Measurements from ENCODE around the gene PRR5L.

The PRR5L gene

GRCh38 chr11:36508743-36509142 lies 212.7 kb downstream of the PRR5L start:
- TF ChIP-seq GATA3 (IDR thresholded peaks at IDR 0.05; ENCODE audit: low read depth, low read length) (no peak), GATA2 (IDR thresholded peaks at IDR 0.05; ENCODE audit: low read depth, low read length) (no peak)

GRCh38 chr11:36509201-36509639 lies 213.1 kb downstream of the PRR5L start:
- TF ChIP-seq GATA3 (IDR thresholded peaks at IDR 0.05; ENCODE audit: low read depth, low read length) = no peak
- TF ChIP-seq GATA2 (IDR thresholded peaks at IDR 0.05; ENCODE audit: low read depth, low read length) = no peak

GRCh38 chr11:36509694-36510593 lies 213.9 kb downstream of the PRR5L start, which contains the start of gene TRAF6:
TRAF6 (minus strand) TSS chr11:36510272; CDS start chr11:36501515, 8,757 bp downstream.
- TF ChIP-seq GATA3 (IDR thresholded peaks at IDR 0.05; ENCODE audit: low read depth, low read length) = no peak
- TF ChIP-seq GATA2 (IDR thresholded peaks at IDR 0.05; ENCODE audit: low read depth, low read length) = no peak

- TF ChIP-seq GATA2 (IDR thresholded peaks at IDR 0.05; ENCODE audit: low read depth, low read length) = no peak
- no peak for TF ChIP-seq GATA3 (IDR thresholded peaks at IDR 0.05; ENCODE audit: low read depth, low read length)
Observed at GRCh38 chr11:36510594-36510942, 214.5 kb downstream of the PRR5L start.

- TF ChIP-seq GATA2 (IDR thresholded peaks at IDR 0.05; ENCODE audit: low read depth, low read length) (no peak), GATA3 (IDR thresholded peaks at IDR 0.05; ENCODE audit: low read depth, low read length) (no peak)
Observed at GRCh38 chr11:36512016-36512415, 215.9 kb downstream of the PRR5L start.

GRCh38 chr11:36513965-36514364 lies 217.9 kb downstream of the PRR5L start:
- TF ChIP-seq GATA2 (IDR thresholded peaks at IDR 0.05; ENCODE audit: low read depth, low read length) = no peak
- no peak for TF ChIP-seq GATA3 (IDR thresholded peaks at IDR 0.05; ENCODE audit: low read depth, low read length)
